Natural killer cell (primary cell): ENCODE results near the gene ZNF473. TPM values are rescaled to one million over a fixed set of nuclear protein-coding genes. Genes with fewer than 3 reads are reported as not detected.

ENCODE experiments used
- ATAC-seq, 3 donors: fragments of 150-1000 bp in 2 of 3; fragments of 200-7000 bp in 1 of 3; cut with Tn5 transposase; 1 replicate in 1 of 3; 2 replicates in 2 of 3; pipeline ENCODE4 v1.10.0; 2021; ENCODE audit warnings: mild to moderate bottlenecking in 2 of 3, moderate library complexity in 2 of 3
- DNase-seq, 2 donors: peaks; one replicate each; pipeline versions ENCODE4 v3.0.0 to v3.0.0-alpha.2; 2013 to 2021; ENCODE audit warnings: mixed read lengths in 1 of 2
- H3K27ac ChIP-seq: one replicate; pipeline ENCODE4 v1.5.1; 2013; ENCODE audit warnings: mild to moderate bottlenecking, low read length
- H3K27me3 ChIP-seq: one replicate; pipeline ENCODE4 v1.6.1; 2013; ENCODE audit warnings: low read length; ENCODE audit not compliant: control insufficient read depth, insufficient read depth
- H3K36me3 ChIP-seq: one replicate; pipeline ENCODE4 v1.6.1; 2013; ENCODE audit warnings: low read length; ENCODE audit not compliant: control insufficient read depth, insufficient read depth
- H3K4me1 ChIP-seq: one replicate; pipeline ENCODE4 v1.6.1; 2013; ENCODE audit warnings: low read length; ENCODE audit not compliant: control insufficient read depth, insufficient read depth
- H3K4me3 ChIP-seq: one replicate; pipeline ENCODE4 v1.5.1; 2013; ENCODE audit warnings: low read length
- H3K9me3 ChIP-seq: one replicate; pipeline ENCODE4 v1.6.1; 2013; ENCODE audit warnings: low read length; ENCODE audit not compliant: control insufficient read depth, insufficient read depth
- H3K27ac Mint-ChIP-seq, 2 donors: one replicate each; pipeline ENCODE4 v1.8.0; 2022; ENCODE audit warnings: mild to moderate bottlenecking in 2 of 2, mixed read lengths in 2 of 2, moderate library complexity in 1 of 2
- H3K27me3 Mint-ChIP-seq, 2 donors: one replicate each; pipeline ENCODE4 v1.8.0; 2022; ENCODE audit warnings: low read depth in 2 of 2, mixed read lengths in 2 of 2
- H3K36me3 Mint-ChIP-seq: one replicate; pipeline ENCODE4 v1.8.0; 2022; ENCODE audit warnings: mixed read lengths
- H3K4me1 Mint-ChIP-seq, 2 donors: one replicate each; pipeline ENCODE4 v1.8.0; 2022; ENCODE audit warnings: mixed read lengths in 2 of 2
- H3K4me3 Mint-ChIP-seq: one replicate; pipeline ENCODE4 v1.8.0; 2022; ENCODE audit warnings: mild to moderate bottlenecking, moderate library complexity, mixed read lengths
- H3K9me3 Mint-ChIP-seq, 2 donors: one replicate each; pipeline ENCODE4 v1.8.0; 2022; ENCODE audit warnings: mixed read lengths in 2 of 2
- whole genome bisulfite sequencing: methylation state at CpG from one replicate; pipeline ENCODE4 v1.1.7; 2013; ENCODE audit warnings: missing lambda C conversion rate; ENCODE audit not compliant: insufficient coverage; 5-methylcytosine and 5-hydroxymethylcytosine counted together
- intact Hi-C: fragments of 100-400 bp; cut with micrococcal nuclease; formaldehyde crosslinking; loops from one replicate; pipeline ENCODE4 v1.14.2; 2022
- total RNA-seq, 4 donors: library from RNA; stranded (reverse); fragments of 120-200 nt in 1 of 4; gene quantifications; one replicate each; pipeline versions ENCODE4 v1.2.3 to v1.2.4, GENCODE V29; 2013 to 2022
- TF ChIP-seq, protein P1 (sequence below): fragments of 200-600 bp; IDR thresholded peaks from one replicate; pipeline ENCODE4 v1.8.0; 2022; ENCODE audit warnings: antibody characterized with exemption

Gene ZNF473
- total RNA-seq, 3 donors from 2014 or later (not counting 1 experiment from before 2014, with no cell fraction given): 7.9 to 16.2 (median 12.9) TPM

DNA sequence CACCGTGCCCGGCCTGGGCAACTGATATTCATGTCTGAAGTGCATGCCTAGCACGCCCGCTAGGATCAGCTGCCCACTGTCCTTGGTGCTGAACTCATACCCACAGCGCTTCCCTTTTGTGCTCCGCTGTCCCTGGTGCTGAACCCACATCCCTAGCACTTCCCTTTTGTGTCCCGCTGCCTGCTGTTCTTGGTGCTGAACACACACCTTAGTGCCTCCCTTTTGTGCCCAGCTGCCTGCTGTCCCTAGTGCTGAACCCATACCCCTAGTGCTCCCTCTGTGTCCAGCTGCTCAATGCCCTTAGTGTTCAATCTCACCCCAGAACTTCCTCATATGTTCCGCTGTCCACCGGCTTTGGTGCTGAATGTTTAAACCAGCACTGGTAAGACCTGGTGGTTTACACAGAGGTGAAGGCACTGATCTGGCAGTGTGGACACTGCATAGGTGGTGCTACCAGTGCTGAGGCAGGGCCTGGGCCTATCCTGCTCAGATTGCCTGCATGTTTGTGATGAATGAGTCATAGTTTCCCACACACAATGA, 38.6 kb upstream of the ZNF473 start:
- Histone ChIP-seq H3K36me3 (peaks cover 51% of the 10 kb centered on the region), H3K27me3 (no peaks in the 10 kb centered on the region), H3K27ac (no peak overlapping the region), H3K4me3 (no peak overlapping the region), H3K4me1 (peaks cover 7% of the 10 kb centered on the region), H3K9me3 (no peaks in the 10 kb centered on the region)
- H3K27me3 Mint-ChIP-seq: no peaks in the 10 kb centered on the region
- ATAC-seq (peak; percentile 87 to 93 (median 92)), DNase-seq (peak; percentile 74 to 92)
- H3K27ac Mint-ChIP-seq: peak overlapping the region in 1 of 2 donors; percentile 50
- no peaks in the 10 kb centered on the region for H3K36me3 Mint-ChIP-seq
- 31% methylated on average over 9 of the region's 9 CpGs for WGBS
- peaks cover 9 to 20% of the 10 kb centered on the region in 2 donors for H3K4me1 Mint-ChIP-seq
- no peaks in the 10 kb centered on the region for H3K9me3 Mint-ChIP-seq
- H3K4me3 Mint-ChIP-seq: no peak overlapping the region
- intact Hi-C loops: no loop called here
- TF ChIP-seq, protein P1, sequence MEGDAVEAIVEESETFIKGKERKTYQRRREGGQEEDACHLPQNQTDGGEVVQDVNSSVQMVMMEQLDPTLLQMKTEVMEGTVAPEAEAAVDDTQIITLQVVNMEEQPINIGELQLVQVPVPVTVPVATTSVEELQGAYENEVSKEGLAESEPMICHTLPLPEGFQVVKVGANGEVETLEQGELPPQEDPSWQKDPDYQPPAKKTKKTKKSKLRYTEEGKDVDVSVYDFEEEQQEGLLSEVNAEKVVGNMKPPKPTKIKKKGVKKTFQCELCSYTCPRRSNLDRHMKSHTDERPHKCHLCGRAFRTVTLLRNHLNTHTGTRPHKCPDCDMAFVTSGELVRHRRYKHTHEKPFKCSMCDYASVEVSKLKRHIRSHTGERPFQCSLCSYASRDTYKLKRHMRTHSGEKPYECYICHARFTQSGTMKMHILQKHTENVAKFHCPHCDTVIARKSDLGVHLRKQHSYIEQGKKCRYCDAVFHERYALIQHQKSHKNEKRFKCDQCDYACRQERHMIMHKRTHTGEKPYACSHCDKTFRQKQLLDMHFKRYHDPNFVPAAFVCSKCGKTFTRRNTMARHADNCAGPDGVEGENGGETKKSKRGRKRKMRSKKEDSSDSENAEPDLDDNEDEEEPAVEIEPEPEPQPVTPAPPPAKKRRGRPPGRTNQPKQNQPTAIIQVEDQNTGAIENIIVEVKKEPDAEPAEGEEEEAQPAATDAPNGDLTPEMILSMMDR: no peak

DNA sequence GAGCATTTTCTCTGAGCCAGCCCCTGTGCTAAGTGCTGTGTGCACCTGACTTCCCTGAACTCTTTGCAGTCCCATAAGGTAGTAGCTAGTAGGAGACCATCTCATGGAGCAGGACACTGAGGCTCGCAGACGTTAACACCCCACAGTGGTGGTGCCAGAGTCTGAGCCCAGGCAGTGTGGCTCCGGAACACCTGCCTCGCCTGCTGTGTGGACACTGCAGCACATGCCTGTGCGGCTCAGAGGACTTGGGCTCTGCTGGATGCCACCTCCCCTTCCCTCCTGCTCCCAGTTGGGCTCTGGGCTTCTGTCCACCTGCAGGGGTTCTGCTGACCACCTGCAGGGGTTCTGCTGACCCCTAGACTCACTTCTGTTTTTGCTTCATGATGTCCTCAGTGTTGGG, 37.8 kb upstream of the ZNF473 start:
- Histone ChIP-seq H3K27me3 (no peaks in the 10 kb centered on the region), H3K4me3 (no peak overlapping the region), H3K36me3 (peaks cover 59% of the 10 kb centered on the region), H3K9me3 (no peaks in the 10 kb centered on the region), H3K4me1 (peaks cover 7% of the 10 kb centered on the region), H3K27ac (no peak overlapping the region)
- DNase-seq (no peak), ATAC-seq (no peak)
- H3K4me3 Mint-ChIP-seq: no peak overlapping the region
- no peak overlapping the region for H3K27ac Mint-ChIP-seq
- no peaks in the 10 kb centered on the region for H3K9me3 Mint-ChIP-seq
- H3K27me3 Mint-ChIP-seq: no peaks in the 10 kb centered on the region
- no peaks in the 10 kb centered on the region for H3K36me3 Mint-ChIP-seq
- H3K4me1 Mint-ChIP-seq: peaks cover 9 to 15% of the 10 kb centered on the region in 2 donors
- TF ChIP-seq, protein P1: no peak
- intact Hi-C loops: no loop called here
- 98% methylated on average over 5 of the region's 5 CpGs for WGBS

DNA sequence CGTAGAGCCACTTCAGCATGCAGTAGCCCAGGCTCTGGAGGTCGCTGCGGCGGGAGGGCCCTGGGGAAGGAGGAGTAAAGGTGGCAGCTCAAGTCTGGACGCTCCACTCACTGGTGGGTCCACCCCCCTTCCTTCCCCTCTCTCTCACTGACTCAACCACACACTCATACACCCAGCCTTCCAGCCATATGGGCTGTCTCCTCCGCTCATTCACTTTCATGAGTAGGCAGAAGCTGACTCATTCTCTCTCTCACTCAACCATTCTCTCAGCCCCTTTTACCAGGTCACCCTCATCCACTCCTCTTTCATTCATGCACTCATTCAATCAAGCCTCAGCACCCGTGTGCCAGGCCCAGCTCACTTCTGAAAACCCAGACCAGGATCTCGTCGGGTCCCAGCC, 37.4 kb upstream of the ZNF473 start:
- 90% methylated on average over 6 of the region's 9 CpGs for WGBS
- Histone ChIP-seq H3K9me3 (no peaks in the 10 kb centered on the region), H3K36me3 (peaks cover 60% of the 10 kb centered on the region), H3K27ac (no peak overlapping the region), H3K4me1 (peaks cover 5% of the 10 kb centered on the region), H3K4me3 (no peak overlapping the region), H3K27me3 (no peaks in the 10 kb centered on the region)
- Mint-ChIP-seq H3K4me3 (no peak overlapping the region), H3K27ac (no peak overlapping the region), H3K9me3 (no peaks in the 10 kb centered on the region), H3K4me1 (peaks cover 9 to 15% of the 10 kb centered on the region in 2 donors), H3K27me3 (no peaks in the 10 kb centered on the region), H3K36me3 (no peaks in the 10 kb centered on the region)
- DNase-seq: no peak
- intact Hi-C loops: no loop called here
- no peak for ATAC-seq
- TF ChIP-seq, protein P1: no peak

DNA sequence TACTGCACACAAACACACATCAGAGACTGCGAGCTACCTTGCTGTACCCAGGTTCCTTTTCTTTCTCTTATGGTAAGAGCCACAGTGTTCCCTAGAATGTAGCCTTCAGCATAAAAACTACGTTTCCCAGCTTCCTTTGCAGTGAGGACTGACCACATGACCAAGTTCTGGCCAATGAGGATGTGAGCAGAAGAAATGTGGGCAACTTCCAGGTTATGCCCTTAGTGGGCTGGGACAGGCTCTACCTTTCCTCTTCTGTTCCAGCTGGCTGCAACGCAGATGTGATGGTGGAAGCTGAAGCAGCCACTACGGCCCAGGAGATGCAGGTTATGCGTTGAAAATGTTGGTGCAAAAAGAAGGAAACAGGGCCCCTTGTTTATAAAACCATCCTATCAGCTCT, 28.1 kb upstream of the ZNF473 start:
- Histone ChIP-seq H3K4me3 (no peak overlapping the region), H3K36me3 (peaks cover 69% of the 10 kb centered on the region), H3K27ac (no peak overlapping the region), H3K9me3 (no peaks in the 10 kb centered on the region), H3K4me1 (peaks cover 19% of the 10 kb centered on the region), H3K27me3 (no peaks in the 10 kb centered on the region)
- intact Hi-C loops: no loop called here
- ATAC-seq: peak in 2 of 3 donors; percentile 61 to 67
- Mint-ChIP-seq H3K27me3 (no peaks in the 10 kb centered on the region), H3K36me3 (no peaks in the 10 kb centered on the region), H3K27ac (no peak overlapping the region), H3K4me1 (peaks cover 24 to 29% of the 10 kb centered on the region in 2 donors), H3K4me3 (no peak overlapping the region), H3K9me3 (no peaks in the 10 kb centered on the region)
- TF ChIP-seq, protein P1: no peak
- DNase-seq: peak in 1 of 2 donors; percentile 54
- WGBS: 96% methylated on average over 4 of the region's 5 CpGs
